Stimulated activated CD8-positive, alpha-beta memory T cell treated with anti-CD3 and anti-CD28 coated beads, Interleukin-12 subunit alpha, Interleukin-12 subunit beta, amount 100 ng/mL, for 1 hour (primary cell): ENCODE results near the gene SEMA4B.
A peak's percentile ranks its signal among the peaks of the same experiment; 100 is the strongest.
"Not testable (repeated sequence)": the region's sequence is repeated elsewhere in the genome, so short reads cannot be mapped to it uniquely, and the experiment has no call there.

Experiments used
- DNase-seq: peaks from one replicate; pipeline ENCODE4 v3.0.0-alpha.2; 2020; ENCODE audit warnings: low read depth

Gene SEMA4B

GRCh38 chr15:90227816-90228772 lies 27.0 kb downstream of the SEMA4B start:
- no peak for DNase-seq

GRCh38 chr15:90228960-90229359 lies 27.8 kb downstream of the SEMA4B start:
- no peak for DNase-seq

GRCh38 chr15:90230071-90230494 lies 29.0 kb downstream of the SEMA4B start:
- DNase-seq, result no peak

GRCh38 chr15:90230610-90231009 lies 29.5 kb downstream of the SEMA4B start:
- no peak for DNase-seq

- DNase-seq, result peak; percentile 56
Measured at GRCh38 chr15:90231028-90232017, 30.2 kb downstream of the SEMA4B start.

- no peak for DNase-seq
Measured at GRCh38 chr15:90232196-90232595, 31.1 kb downstream of the SEMA4B start.

GRCh38 chr15:90232941-90233386 lies 31.8 kb downstream of the SEMA4B start:
- DNase-seq, result no peak

- DNase-seq, result peak; percentile 90
Measured at GRCh38 chr15:90233387-90234095, 32.4 kb downstream of the SEMA4B start, which contains the start of gene CIB1. Gene CIB1, minus strand, starts transcription at chr15:90233941. Its CDS starts 56 bp downstream, at chr15:90233885.

- no peak for DNase-seq
Measured at GRCh38 chr15:90234096-90234988, 33.2 kb downstream of the SEMA4B start, which contains the start of gene GDPGP1. Gene GDPGP1, plus strand, starts transcription at chr15:90234209. Its CDS starts 6,700 bp downstream, at chr15:90240909.

GRCh38 chr15:90239371-90239770 lies 38.2 kb downstream of the SEMA4B start:
- DNase-seq, result no peak

- DNase-seq, result no peak
Measured at GRCh38 chr15:90240856-90241255, 39.7 kb downstream of the SEMA4B start.

- no peak for DNase-seq
Measured at GRCh38 chr15:90241343-90242192, 40.4 kb downstream of the SEMA4B start.

GRCh38 chr15:90243943-90244639 lies 43.0 kb downstream of the SEMA4B start:
- no peak for DNase-seq

- no peak for DNase-seq
Measured at GRCh38 chr15:90248789-90249202, 47.7 kb downstream of the SEMA4B start.

GRCh38 chr15:90249203-90249863 lies 48.2 kb downstream of the SEMA4B start, which contains the start of gene TTLL13:
Gene TTLL13, plus strand, starts transcription at chr15:90249556. Its CDS starts 1,075 bp downstream, at chr15:90250631.
- peak; percentile 62 for DNase-seq

GRCh38 chr15:90257776-90258175 lies 56.6 kb downstream of the SEMA4B start:
- no peak for DNase-seq

- no peak for DNase-seq
Measured at GRCh38 chr15:90259524-90259923, 58.4 kb downstream of the SEMA4B start.

GRCh38 chr15:90260731-90261130 lies 59.6 kb downstream of the SEMA4B start:
- DNase-seq, result not testable (repeated sequence)
